ENCODE results near the gene KANK2. TPM values are rescaled to one million over a fixed set of nuclear protein-coding genes. Genes with fewer than 3 reads are reported as not detected.
A peak's percentile ranks its signal among the peaks of the same experiment; 100 is the strongest.

Gene KANK2
- total and polyA plus RNA-seq, 10 of the 15 experiments (the other 5 are each of a cell fraction or from before 2014, with no cell fraction given), result 4.9 to 33.0 (median 21.0) TPM

DNA sequence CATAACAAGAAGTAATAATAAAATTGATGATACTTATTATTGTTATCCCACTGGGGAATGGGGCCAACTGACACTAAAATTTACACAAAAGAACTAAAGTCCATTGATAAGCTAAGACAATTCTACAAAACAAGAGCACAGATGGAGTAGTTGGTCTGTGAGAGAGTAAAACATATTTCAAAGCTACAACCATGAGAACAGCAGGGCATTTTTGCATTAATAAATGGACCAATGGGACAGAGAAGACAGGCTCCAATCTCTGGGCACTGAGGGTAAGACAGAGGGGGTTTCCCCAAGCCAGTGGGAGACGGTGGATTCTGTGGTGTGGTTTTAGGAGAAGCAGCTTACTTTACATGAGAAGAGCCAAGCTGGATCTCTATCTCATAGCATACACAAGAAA lies 14.4 kb downstream of the KANK2 start (continued):
- TF ChIP-seq, protein P1, sequence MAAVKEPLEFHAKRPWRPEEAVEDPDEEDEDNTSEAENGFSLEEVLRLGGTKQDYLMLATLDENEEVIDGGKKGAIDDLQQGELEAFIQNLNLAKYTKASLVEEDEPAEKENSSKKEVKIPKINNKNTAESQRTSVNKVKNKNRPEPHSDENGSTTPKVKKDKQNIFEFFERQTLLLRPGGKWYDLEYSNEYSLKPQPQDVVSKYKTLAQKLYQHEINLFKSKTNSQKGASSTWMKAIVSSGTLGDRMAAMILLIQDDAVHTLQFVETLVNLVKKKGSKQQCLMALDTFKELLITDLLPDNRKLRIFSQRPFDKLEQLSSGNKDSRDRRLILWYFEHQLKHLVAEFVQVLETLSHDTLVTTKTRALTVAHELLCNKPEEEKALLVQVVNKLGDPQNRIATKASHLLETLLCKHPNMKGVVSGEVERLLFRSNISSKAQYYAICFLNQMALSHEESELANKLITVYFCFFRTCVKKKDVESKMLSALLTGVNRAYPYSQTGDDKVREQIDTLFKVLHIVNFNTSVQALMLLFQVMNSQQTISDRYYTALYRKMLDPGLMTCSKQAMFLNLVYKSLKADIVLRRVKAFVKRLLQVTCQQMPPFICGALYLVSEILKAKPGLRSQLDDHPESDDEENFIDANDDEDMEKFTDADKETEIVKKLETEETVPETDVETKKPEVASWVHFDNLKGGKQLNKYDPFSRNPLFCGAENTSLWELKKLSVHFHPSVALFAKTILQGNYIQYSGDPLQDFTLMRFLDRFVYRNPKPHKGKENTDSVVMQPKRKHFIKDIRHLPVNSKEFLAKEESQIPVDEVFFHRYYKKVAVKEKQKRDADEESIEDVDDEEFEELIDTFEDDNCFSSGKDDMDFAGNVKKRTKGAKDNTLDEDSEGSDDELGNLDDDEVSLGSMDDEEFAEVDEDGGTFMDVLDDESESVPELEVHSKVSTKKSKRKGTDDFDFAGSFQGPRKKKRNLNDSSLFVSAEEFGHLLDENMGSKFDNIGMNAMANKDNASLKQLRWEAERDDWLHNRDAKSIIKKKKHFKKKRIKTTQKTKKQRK (IDR thresholded peaks at IDR 0.05; ENCODE audit: low read depth, low read length), result no peak
- TF ChIP-seq, protein P2, sequence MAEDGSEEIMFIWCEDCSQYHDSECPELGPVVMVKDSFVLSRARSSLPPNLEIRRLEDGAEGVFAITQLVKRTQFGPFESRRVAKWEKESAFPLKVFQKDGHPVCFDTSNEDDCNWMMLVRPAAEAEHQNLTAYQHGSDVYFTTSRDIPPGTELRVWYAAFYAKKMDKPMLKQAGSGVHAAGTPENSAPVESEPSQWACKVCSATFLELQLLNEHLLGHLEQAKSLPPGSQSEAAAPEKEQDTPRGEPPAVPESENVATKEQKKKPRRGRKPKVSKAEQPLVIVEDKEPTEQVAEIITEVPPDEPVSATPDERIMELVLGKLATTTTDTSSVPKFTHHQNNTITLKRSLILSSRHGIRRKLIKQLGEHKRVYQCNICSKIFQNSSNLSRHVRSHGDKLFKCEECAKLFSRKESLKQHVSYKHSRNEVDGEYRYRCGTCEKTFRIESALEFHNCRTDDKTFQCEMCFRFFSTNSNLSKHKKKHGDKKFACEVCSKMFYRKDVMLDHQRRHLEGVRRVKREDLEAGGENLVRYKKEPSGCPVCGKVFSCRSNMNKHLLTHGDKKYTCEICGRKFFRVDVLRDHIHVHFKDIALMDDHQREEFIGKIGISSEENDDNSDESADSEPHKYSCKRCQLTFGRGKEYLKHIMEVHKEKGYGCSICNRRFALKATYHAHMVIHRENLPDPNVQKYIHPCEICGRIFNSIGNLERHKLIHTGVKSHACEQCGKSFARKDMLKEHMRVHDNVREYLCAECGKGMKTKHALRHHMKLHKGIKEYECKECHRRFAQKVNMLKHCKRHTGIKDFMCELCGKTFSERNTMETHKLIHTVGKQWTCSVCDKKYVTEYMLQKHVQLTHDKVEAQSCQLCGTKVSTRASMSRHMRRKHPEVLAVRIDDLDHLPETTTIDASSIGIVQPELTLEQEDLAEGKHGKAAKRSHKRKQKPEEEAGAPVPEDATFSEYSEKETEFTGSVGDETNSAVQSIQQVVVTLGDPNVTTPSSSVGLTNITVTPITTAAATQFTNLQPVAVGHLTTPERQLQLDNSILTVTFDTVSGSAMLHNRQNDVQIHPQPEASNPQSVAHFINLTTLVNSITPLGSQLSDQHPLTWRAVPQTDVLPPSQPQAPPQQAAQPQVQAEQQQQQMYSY (CRISPR knock-in tag; IDR thresholded peaks at IDR 0.05), result no peak
- TF ChIP-seq MEF2A (IDR thresholded peaks at IDR 0.05; ENCODE audit: insufficient read depth, low read depth, low read length), result no peak

DNA sequence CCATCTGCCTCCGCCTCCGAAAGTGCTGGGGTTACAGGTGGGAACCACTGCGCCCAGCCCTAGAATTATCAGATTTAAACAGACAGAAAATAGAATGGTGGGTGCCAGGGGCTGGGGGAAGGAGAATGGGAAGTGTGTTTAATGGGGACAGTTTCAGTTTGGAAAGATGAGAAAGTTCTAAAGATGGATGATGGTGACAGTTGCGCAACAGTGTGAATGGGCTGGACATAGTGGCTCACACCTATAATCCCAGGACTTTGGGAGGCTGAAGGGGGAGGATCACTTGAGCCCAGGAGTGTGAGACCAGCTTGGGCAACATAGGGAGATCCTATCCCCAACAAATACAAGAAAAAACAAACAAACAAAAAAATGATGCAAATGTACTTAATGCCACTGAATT lies 15.9 kb downstream of the KANK2 start:
- no peak overlapping the region for H3K4me3 ChIP-seq
- in situ Hi-C loops (cut with MboI), result no loop called here
- TF ChIP-seq RELA (IDR thresholded peaks at IDR 0.05; ENCODE audit: borderline replicate concordance, partially characterized antibody) (no peak), BACH1 (IDR thresholded peaks at IDR 0.05; ENCODE audit: borderline replicate concordance) (no peak), LARP7 (IDR thresholded peaks at IDR 0.05) (no peak), DPF2 (IDR thresholded peaks at IDR 0.05) (no peak), FOXM1 (IDR thresholded peaks at IDR 0.05; ENCODE audit: low read depth, low read length) (no peak), CEBPB (IDR thresholded peaks at IDR 0.05; ENCODE audit: borderline replicate concordance in 1 of 2, low read depth in 2 of 2, low read length in 2 of 2) (peak in 1 of 2 experiments; percentile 68; a peak in 2 of 4 replicates), KLF5 (IDR thresholded peaks at IDR 0.05; ENCODE audit: partially characterized antibody) (no peak)
- TF ChIP-seq, protein P3, sequence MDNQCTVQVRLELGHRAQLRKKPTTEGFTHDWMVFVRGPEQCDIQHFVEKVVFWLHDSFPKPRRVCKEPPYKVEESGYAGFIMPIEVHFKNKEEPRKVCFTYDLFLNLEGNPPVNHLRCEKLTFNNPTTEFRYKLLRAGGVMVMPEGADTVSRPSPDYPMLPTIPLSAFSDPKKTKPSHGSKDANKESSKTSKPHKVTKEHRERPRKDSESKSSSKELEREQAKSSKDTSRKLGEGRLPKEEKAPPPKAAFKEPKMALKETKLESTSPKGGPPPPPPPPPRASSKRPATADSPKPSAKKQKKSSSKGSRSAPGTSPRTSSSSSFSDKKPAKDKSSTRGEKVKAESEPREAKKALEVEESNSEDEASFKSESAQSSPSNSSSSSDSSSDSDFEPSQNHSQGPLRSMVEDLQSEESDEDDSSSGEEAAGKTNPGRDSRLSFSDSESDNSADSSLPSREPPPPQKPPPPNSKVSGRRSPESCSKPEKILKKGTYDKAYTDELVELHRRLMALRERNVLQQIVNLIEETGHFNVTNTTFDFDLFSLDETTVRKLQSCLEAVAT (IDR thresholded peaks at IDR 0.05), result no peak
- intact Hi-C loops (cut with micrococcal nuclease; ENCODE audit: unreplicated experiment), result no loop called here
- DNase-seq (ENCODE audit: low read depth, low spot score) (no peak), FAIRE-seq (no peak), ATAC-seq (no peak)
- 97% methylated on average over 4 of the region's 4 CpGs for WGBS (ENCODE audit: insufficient coverage, insufficient replicate concordance, low lambda C conversion rate, missing lambda C conversion rate)
- SMC1A ChIA-PET (ENCODE audit: uncharacterized antibody, unreplicated experiment), result no interaction called here
- no peaks in the 10 kb centered on the region for H3K27me3 ChIP-seq (replicated peaks in 1 of 2; ENCODE audit: control insufficient read depth in 2 of 2, insufficient read depth in 2 of 2, low read length in 1 of 2)
- H3K9me3 ChIP-seq (replicated peaks; ENCODE audit: control insufficient read depth, insufficient read depth, low read length), result peaks cover 3% of the 10 kb centered on the region; the same call in 1 of the 3 replicates
- POLR2A ChIA-PET, result no interaction called here
- H3K27ac ChIP-seq (ENCODE audit: control insufficient read depth, insufficient read depth), result no peak overlapping the region
- H4K20me1 ChIP-seq (ENCODE audit: control insufficient read depth, insufficient read depth), result no peaks in the 10 kb centered on the region
- no TSS peak for BruUV-seq (replicated peaks)
- no peak overlapping the region for H3K9ac ChIP-seq (ENCODE audit: control insufficient read depth, insufficient read depth, low read length)
- peaks cover 20% of the 10 kb centered on the region for H3K4me1 ChIP-seq (ENCODE audit: control insufficient read depth, insufficient read depth, low read length)
- H2AFZ ChIP-seq (ENCODE audit: control insufficient read depth, low read depth, low read length), result no peak overlapping the region
- no peak overlapping the region for H3K4me2 ChIP-seq (ENCODE audit: control insufficient read depth, insufficient read depth)
- no peaks in the 10 kb centered on the region for H3K79me2 ChIP-seq (ENCODE audit: control insufficient read depth, insufficient read depth, low read length)
- CTCF ChIA-PET, result no interaction called here
- RAD21 ChIA-PET (ENCODE audit: unreplicated experiment), result no interaction called here
- no peaks in the 10 kb centered on the region; a peak in 1 of 4 replicates for H3K36me3 ChIP-seq (ENCODE audit: control insufficient read depth in 2 of 2, insufficient read depth in 2 of 2, low read length in 1 of 2)

Data from GM12878 (cell line).